ENCODE data around the gene MORN1.

DNA sequence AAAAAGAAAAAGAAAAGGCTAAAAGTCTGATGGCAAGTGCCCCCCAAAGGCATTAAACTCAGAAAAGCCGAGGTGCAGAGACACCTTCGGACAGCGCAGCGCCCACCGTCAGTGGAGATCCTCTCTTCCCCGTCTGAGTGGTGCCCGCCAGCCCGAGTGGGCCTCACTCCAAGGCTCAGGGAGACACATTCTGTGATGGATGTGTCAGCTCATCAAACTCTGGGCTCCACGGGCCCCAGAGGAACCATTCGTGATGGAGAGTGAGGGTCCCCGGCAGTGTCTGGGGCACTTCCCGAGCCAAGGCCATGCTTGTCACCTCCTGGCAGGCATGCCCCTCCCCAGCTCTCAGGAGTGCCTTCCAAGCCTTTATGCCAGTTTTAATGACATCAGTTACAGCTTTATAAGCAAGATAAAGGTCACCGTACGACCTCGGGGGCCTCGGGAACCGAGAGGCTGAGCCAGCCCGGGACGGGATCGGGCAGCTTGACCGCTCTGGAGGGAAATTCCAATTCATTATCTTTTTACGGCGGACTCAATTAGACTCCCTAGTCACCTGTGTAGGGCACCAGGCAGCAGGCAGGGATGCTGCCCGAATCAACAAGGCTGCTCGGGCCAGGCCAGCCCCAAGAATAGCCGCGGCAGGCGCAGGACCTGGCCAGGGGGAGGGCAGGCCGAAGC is 49.5 kb downstream of the MORN1 start:
- TF ChIP-seq POLR2AphosphoS5 (IDR thresholded peaks at IDR 0.05; ENCODE audit: borderline replicate concordance, low read depth, low read length), result no peak
- no peak for TF ChIP-seq EZH2 (IDR thresholded peaks at IDR 0.05)
- no peak for TF ChIP-seq FOXP2 (optimal IDR thresholded peaks at IDR 0.05; ENCODE audit: control extremely low read depth, extremely low read length, insufficient read depth)

Measured in SK-N-MC (cell line).